B cell (primary cell): ENCODE results near the gene PPP1R18.

Source experiments
- CTCF ChIP-seq: fragments of 200-600 bp; IDR thresholded peaks from one replicate; pipeline ENCODE4 v1.8.0; 2022; ENCODE audit warnings: antibody characterized with exemption, mild to moderate bottlenecking
- EZH2 ChIP-seq: IDR thresholded peaks from 2 replicates; pipeline ENCODE4 v1.6.1; 2012; ENCODE audit warnings: borderline replicate concordance, low read depth, mild to moderate bottlenecking, moderate library complexity, low read length; ENCODE audit not compliant: insufficient read depth, poor library complexity, severe bottlenecking

- TF ChIP-seq EZH2 (no peak), CTCF (no peak)
These were observed 1.1 kb downstream of the PPP1R18 start for GRCh38 chr6:30685157-30686008.
